ENCODE measurements around the gene MAST2. TPM values are rescaled to one million over a fixed set of nuclear protein-coding genes. Genes with fewer than 3 reads are reported as not detected.

The MAST2 gene
- total RNA-seq, 1 experiment from 2014 or later: 38.4 TPM

DNA sequence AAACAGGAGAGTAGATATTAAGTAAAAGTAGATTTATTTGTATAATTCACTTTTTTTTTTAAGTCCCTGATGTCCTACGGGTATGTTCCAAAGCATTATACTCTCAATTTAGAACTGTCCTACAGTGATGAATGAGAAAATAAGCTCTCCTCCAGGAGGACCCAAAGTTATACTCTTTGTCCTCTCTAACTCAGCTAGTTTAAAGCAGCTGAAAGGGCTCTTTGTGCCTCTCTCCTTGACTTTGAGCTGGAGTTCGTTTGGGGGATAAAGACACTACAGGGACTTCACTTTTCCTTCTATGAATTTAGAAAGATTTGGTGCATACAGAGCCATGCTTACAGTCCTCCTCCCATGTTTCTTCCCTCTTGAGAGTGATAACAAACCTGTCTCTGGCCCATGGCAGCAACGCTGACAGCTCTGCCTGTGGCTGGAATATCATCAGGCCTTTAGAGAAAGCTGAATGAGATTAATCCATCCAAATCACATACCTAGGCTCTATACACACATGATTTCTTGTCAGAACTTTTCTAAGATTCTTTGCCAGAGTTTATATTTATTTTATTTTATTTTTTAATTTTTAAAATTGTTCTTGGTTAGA lies 194.7 kb downstream of the MAST2 start:
- no peaks in the 10 kb centered on the region for H3K27me3 ChIP-seq (replicated peaks; ENCODE audit: insufficient read depth, low read depth, low read length, poor library complexity)
- no peaks in the 10 kb centered on the region for H3K4me1 ChIP-seq (ENCODE audit: insufficient read depth, low read length, poor library complexity, severe bottlenecking)
- ChIA-PET POLR2A (ENCODE audit: low non-redundant PET) (interaction anchor here (0.5 to 0.7 kb wide), 2 partner anchors 10 to 194 kb away, joined by 5 to 6 read pairs; no protein-coding TSS in a partner anchor), CTCF (no interaction called here)
- intact Hi-C loops (cut with micrococcal nuclease; ENCODE audit: unreplicated experiment): no loop called here
- DNase-seq (ENCODE audit: low spot score): no peak
- TF ChIP-seq, protein P1, sequence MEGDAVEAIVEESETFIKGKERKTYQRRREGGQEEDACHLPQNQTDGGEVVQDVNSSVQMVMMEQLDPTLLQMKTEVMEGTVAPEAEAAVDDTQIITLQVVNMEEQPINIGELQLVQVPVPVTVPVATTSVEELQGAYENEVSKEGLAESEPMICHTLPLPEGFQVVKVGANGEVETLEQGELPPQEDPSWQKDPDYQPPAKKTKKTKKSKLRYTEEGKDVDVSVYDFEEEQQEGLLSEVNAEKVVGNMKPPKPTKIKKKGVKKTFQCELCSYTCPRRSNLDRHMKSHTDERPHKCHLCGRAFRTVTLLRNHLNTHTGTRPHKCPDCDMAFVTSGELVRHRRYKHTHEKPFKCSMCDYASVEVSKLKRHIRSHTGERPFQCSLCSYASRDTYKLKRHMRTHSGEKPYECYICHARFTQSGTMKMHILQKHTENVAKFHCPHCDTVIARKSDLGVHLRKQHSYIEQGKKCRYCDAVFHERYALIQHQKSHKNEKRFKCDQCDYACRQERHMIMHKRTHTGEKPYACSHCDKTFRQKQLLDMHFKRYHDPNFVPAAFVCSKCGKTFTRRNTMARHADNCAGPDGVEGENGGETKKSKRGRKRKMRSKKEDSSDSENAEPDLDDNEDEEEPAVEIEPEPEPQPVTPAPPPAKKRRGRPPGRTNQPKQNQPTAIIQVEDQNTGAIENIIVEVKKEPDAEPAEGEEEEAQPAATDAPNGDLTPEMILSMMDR (conservative IDR thresholded peaks at IDR 0.05; ENCODE audit: low read depth, low read length): no peak
- no peak for TF ChIP-seq EZH2 (IDR thresholded peaks at IDR 0.05; ENCODE audit: borderline replicate concordance, low read depth, low read length, poor library complexity, severe bottlenecking)
- H3K27ac ChIP-seq (ENCODE audit: low read depth, low read length, poor library complexity, severe bottlenecking): no peak overlapping the region
- no TSS peak for BruUV-seq (replicated peaks)
- no peaks in the 10 kb centered on the region for H3K9me3 ChIP-seq (ENCODE audit: low read depth, low read length, poor library complexity, severe bottlenecking)
- no peak overlapping the region for H3K4me3 ChIP-seq (ENCODE audit: low read depth, low read length, poor library complexity, severe bottlenecking)
- no peaks in the 10 kb centered on the region for H3K36me3 ChIP-seq (ENCODE audit: insufficient read depth, low read length, poor library complexity, severe bottlenecking)

DNA sequence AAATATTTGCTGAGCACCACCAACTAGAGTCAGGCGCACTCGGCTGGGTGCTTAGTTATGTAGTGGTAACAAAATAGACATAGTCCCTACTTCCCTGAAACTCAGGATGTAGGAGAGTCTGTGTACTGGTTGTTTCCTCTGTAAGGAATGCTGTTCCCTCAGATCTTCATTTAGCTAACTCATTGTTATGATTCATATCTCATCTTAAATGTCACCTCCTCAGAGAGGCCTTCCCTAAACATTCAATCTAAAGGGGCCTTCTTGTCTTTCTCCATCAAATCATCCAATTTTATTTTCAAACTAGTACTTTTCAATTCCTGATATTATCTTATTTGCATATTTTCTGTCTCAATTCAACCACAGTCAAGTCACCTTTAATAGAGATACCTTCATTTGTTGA lies 196.1 kb downstream of the MAST2 start:
- BruUV-seq (replicated peaks): no TSS peak
- ChIA-PET CTCF (no interaction called here), POLR2A (ENCODE audit: low non-redundant PET) (no interaction called here)
- Histone ChIP-seq H3K4me1 (ENCODE audit: insufficient read depth, low read length, poor library complexity, severe bottlenecking) (no peaks in the 10 kb centered on the region), H3K9me3 (ENCODE audit: low read depth, low read length, poor library complexity, severe bottlenecking) (no peaks in the 10 kb centered on the region), H3K27ac (ENCODE audit: low read depth, low read length, poor library complexity, severe bottlenecking) (no peak overlapping the region), H3K4me3 (ENCODE audit: low read depth, low read length, poor library complexity, severe bottlenecking) (no peak overlapping the region), H3K36me3 (ENCODE audit: insufficient read depth, low read length, poor library complexity, severe bottlenecking) (no peaks in the 10 kb centered on the region), H3K27me3 (replicated peaks; ENCODE audit: insufficient read depth, low read depth, low read length, poor library complexity) (no peaks in the 10 kb centered on the region)
- TF ChIP-seq EZH2 (IDR thresholded peaks at IDR 0.05; ENCODE audit: borderline replicate concordance, low read depth, low read length, poor library complexity, severe bottlenecking): no peak
- TF ChIP-seq, protein P1 (conservative IDR thresholded peaks at IDR 0.05; ENCODE audit: low read depth, low read length): no peak
- intact Hi-C loops (cut with micrococcal nuclease; ENCODE audit: unreplicated experiment): no loop called here
- DNase-seq (ENCODE audit: low spot score): no peak

DNA sequence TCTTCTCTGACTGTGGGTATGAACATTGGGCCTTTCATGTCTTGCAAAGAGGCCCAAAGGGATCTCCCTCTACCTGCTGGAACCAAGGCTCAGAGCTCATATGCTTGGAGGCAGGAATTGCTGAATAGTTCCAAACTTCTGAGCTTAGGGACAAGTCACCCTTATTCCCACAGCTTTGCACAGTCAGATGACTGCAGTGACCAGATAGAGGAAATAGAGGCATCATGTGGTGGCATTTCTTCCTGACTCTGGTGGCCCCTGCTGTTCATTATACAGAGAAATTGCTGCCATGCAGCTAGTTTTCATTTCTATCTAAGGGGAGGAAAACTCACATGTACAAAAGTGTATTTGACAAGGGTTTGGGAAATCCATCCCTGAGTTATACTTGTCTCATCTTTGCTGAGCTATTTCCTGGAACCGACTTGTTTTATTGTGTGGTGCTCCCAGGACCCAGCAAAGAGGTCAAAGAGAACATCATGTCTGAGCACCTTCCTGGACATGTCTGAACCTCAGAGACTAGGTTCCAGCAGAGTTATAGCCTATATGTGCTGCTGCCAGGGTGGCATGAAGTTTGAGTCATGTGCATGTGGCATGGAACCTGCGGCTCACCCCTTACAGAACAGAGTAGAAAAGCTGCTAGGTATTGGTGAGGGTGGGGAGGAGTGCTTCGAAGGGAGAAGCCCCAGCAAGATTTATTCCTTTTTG lies 197.8 kb downstream of the MAST2 start:
- intact Hi-C loops (cut with micrococcal nuclease; ENCODE audit: unreplicated experiment): no loop called here

More for the DNA sequence above, 197.8 kb downstream of the MAST2 start:
- Histone ChIP-seq H3K9me3 (ENCODE audit: low read depth, low read length, poor library complexity, severe bottlenecking) (no peaks in the 10 kb centered on the region), H3K27ac (ENCODE audit: low read depth, low read length, poor library complexity, severe bottlenecking) (no peak overlapping the region), H3K27me3 (replicated peaks; ENCODE audit: insufficient read depth, low read depth, low read length, poor library complexity) (no peaks in the 10 kb centered on the region), H3K4me3 (ENCODE audit: low read depth, low read length, poor library complexity, severe bottlenecking) (no peak overlapping the region), H3K4me1 (ENCODE audit: insufficient read depth, low read length, poor library complexity, severe bottlenecking) (no peaks in the 10 kb centered on the region), H3K36me3 (ENCODE audit: insufficient read depth, low read length, poor library complexity, severe bottlenecking) (no peaks in the 10 kb centered on the region)
- DNase-seq (ENCODE audit: low spot score): no peak
- CTCF ChIA-PET: no interaction called here
- BruUV-seq (replicated peaks): no TSS peak
- TF ChIP-seq, protein P1 (conservative IDR thresholded peaks at IDR 0.05; ENCODE audit: low read depth, low read length): no peak
- no peak for TF ChIP-seq EZH2 (IDR thresholded peaks at IDR 0.05; ENCODE audit: borderline replicate concordance, low read depth, low read length, poor library complexity, severe bottlenecking)
- POLR2A ChIA-PET (ENCODE audit: low non-redundant PET): no interaction called here

All from A673 (cell line).